Measurements from ENCODE around the gene C20orf204.

- TF ChIP-seq CTCF (IDR thresholded peaks at IDR 0.05; ENCODE audit: borderline replicate concordance, extremely low read depth, low read length, poor library complexity, severe bottlenecking) (no peak), EZH2 (IDR thresholded peaks at IDR 0.05; ENCODE audit: borderline replicate concordance, low read depth, low read length, severe bottlenecking) (no peak)
These were observed 10.1 kb upstream of the C20orf204 start for GRCh38 chr20:64025826-64026412.
